DOHH2 (cell line): ENCODE results near the gene CHCHD6.

Source experiments
- H3F3A ChIP-seq: fragments of 200-600 bp; sonication (generic), shearing (Covaris generic); 2 replicates; pipeline ENCODE4 v1.6.0; 2016; ENCODE audit warnings: antibody characterized with exemption, mild to moderate bottlenecking; ENCODE audit not compliant: control insufficient read depth, insufficient read depth
- H3K27ac ChIP-seq: fragments of 200-600 bp; sonication (generic); 2 replicates; pipeline ENCODE4 v1.5.1; 2014; ENCODE audit warnings: low read depth, mild to moderate bottlenecking, low read length, moderate library complexity
- H3K27me3 ChIP-seq: fragments of 200-600 bp; sonication (generic); 2 replicates; pipeline ENCODE4 v1.6.1; 2014; ENCODE audit warnings: mild to moderate bottlenecking, low read length, mixed read lengths; ENCODE audit not compliant: control insufficient read depth
- H3K36me3 ChIP-seq: fragments of 200-600 bp; sonication (generic); 2 replicates; pipeline ENCODE4 v1.6.1; 2014; ENCODE audit warnings: mild to moderate bottlenecking, low read length, moderate library complexity, mixed read lengths; ENCODE audit not compliant: control insufficient read depth
- H3K4me1 ChIP-seq: fragments of 200-600 bp; sonication (generic); 2 replicates; pipeline ENCODE4 v1.6.1; 2014; ENCODE audit warnings: mild to moderate bottlenecking, low read length, mixed read lengths; ENCODE audit not compliant: control insufficient read depth
- H3K4me2 ChIP-seq: fragments of 200-600 bp; sonication (generic); 2 replicates; pipeline ENCODE4 v1.6.0; 2014; ENCODE audit warnings: mild to moderate bottlenecking, low read length, moderate library complexity
- H3K4me3 ChIP-seq: fragments of 200-600 bp; sonication (generic); 2 replicates; pipeline ENCODE4 v1.5.1; 2014; ENCODE audit warnings: mild to moderate bottlenecking, low read length, mixed read lengths
- H3K79me2 ChIP-seq: fragments of 200-600 bp; sonication (generic); 2 replicates; pipeline ENCODE4 v1.6.1; 2014; ENCODE audit warnings: mild to moderate bottlenecking, low read length, mixed read lengths; ENCODE audit not compliant: control insufficient read depth
- H3K9me2 ChIP-seq: fragments of 200-600 bp; sonication (generic); replicated peaks from 2 replicates; pipeline ENCODE4 v1.6.1; 2014; ENCODE audit warnings: mild to moderate bottlenecking, low read length, mixed read lengths; ENCODE audit not compliant: control insufficient read depth
- H3K9me3 ChIP-seq: fragments of 200-600 bp; sonication (generic); 2 replicates; pipeline ENCODE4 v1.6.1; 2014; ENCODE audit warnings: antibody characterized with exemption, low read length, mixed read lengths; ENCODE audit not compliant: control insufficient read depth, insufficient read depth
- H4K20me1 ChIP-seq: fragments of 200-600 bp; sonication (generic); 2 replicates; pipeline ENCODE4 v1.6.0; 2014; ENCODE audit warnings: low read depth, mild to moderate bottlenecking, antibody characterized with exemption, low read length, moderate library complexity; ENCODE audit not compliant: control insufficient read depth, insufficient read depth
- EZH2phosphoT487 ChIP-seq: fragments of 200-600 bp; sonication (generic); IDR thresholded peaks from 2 replicates; pipeline ENCODE4 v1.6.1; 2017; ENCODE audit warnings: borderline replicate concordance, mild to moderate bottlenecking, antibody characterized with exemption, low read length, moderate library complexity, mixed read lengths
- TF ChIP-seq, protein P1 (sequence below): fragments of 200-600 bp; sonication (generic); IDR thresholded peaks from one replicate; pipeline ENCODE4 v1.5.1; 2014; ENCODE audit warnings: antibody characterized with exemption, mild to moderate bottlenecking, low read depth, low read length; ENCODE audit not compliant: poor library complexity, severe bottlenecking

CHCHD6 gene

DNA sequence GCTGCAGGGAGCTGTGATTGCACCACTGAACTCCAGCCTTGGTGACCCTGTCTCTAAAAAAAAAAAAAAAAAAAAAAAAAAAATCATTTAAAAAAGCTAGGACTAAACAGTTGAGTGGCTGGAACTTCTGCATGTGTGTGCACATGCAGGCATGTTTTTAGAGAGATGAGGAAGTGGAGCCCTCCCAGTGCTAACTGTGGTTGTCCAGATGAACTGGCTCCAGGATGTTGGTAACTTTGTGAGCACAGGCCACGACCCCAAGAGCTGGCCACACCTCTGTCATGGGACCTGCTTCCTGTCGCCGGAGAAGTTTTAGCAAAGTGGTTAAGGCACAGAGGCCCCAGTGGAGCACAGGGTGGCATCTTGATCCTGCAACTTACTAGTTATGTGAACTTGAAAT lies 27.0 kb downstream of the CHCHD6 start:
- peaks cover 3% of the 10 kb centered on the region; the same call in 1 of the 2 replicates for H3K4me1 ChIP-seq
- no peaks in the 10 kb centered on the region for H3K9me2 ChIP-seq
- no peaks in the 10 kb centered on the region for H3K36me3 ChIP-seq
- no peak overlapping the region for H3K4me2 ChIP-seq
- H3K27me3 ChIP-seq = no peaks in the 10 kb centered on the region
- no peaks in the 10 kb centered on the region for H4K20me1 ChIP-seq
- H3K4me3 ChIP-seq = no peak overlapping the region
- no peak overlapping the region for H3K27ac ChIP-seq
- H3K79me2 ChIP-seq = no peaks in the 10 kb centered on the region
- H3F3A ChIP-seq = no peaks in the 10 kb centered on the region
- no peaks in the 10 kb centered on the region for H3K9me3 ChIP-seq
- TF ChIP-seq, protein P1, sequence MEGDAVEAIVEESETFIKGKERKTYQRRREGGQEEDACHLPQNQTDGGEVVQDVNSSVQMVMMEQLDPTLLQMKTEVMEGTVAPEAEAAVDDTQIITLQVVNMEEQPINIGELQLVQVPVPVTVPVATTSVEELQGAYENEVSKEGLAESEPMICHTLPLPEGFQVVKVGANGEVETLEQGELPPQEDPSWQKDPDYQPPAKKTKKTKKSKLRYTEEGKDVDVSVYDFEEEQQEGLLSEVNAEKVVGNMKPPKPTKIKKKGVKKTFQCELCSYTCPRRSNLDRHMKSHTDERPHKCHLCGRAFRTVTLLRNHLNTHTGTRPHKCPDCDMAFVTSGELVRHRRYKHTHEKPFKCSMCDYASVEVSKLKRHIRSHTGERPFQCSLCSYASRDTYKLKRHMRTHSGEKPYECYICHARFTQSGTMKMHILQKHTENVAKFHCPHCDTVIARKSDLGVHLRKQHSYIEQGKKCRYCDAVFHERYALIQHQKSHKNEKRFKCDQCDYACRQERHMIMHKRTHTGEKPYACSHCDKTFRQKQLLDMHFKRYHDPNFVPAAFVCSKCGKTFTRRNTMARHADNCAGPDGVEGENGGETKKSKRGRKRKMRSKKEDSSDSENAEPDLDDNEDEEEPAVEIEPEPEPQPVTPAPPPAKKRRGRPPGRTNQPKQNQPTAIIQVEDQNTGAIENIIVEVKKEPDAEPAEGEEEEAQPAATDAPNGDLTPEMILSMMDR = no peak
- no peak for TF ChIP-seq EZH2phosphoT487

DNA sequence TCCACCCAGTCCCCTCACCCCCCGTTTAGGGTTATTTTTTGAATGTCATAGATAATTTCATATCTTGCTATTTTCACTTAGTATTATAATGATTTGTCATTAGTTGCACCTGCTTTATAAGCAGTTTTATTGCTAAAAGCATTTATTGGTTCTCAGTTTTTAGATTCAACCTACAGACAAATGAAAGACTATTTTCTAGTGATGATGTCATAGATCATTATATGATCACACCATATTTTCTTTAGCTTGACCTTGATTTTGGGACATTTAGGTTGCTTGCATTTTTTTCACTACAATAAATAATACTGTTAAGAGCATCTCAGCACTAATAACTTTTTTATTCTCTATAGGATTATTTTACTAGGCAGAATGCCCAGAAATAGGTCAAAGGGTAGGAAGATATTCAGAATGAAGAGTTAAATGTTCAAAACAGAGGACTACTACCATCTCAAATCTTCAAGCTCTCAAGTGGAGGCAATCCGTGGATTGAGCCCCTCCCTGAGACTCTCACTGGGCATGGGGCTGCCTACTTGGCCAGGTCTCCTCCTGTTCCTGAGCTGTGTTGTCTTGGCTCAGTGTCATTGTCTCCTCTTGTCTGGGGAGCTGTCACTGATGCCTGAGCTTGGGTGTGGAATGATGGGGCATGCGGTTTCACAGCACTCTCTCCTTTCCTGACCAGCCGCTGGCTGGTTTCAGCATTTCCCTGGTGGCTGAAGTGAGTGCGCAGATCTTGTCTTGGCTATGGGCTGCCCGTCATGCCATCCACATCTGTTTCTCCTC lies 28.4 kb downstream of the CHCHD6 start:
- H3F3A ChIP-seq = no peaks in the 10 kb centered on the region
- H3K27me3 ChIP-seq = no peaks in the 10 kb centered on the region
- H3K27ac ChIP-seq = no peak overlapping the region
- no peak overlapping the region for H3K4me3 ChIP-seq
- no peaks in the 10 kb centered on the region for H3K36me3 ChIP-seq
- peaks cover 3% of the 10 kb centered on the region; the same call in 1 of the 2 replicates for H3K4me1 ChIP-seq
- H3K4me2 ChIP-seq = no peak overlapping the region
- no peaks in the 10 kb centered on the region for H4K20me1 ChIP-seq
- H3K9me2 ChIP-seq = no peaks in the 10 kb centered on the region
- no peaks in the 10 kb centered on the region for H3K79me2 ChIP-seq
- no peaks in the 10 kb centered on the region for H3K9me3 ChIP-seq
- TF ChIP-seq, protein P1 = no peak
- no peak for TF ChIP-seq EZH2phosphoT487

DNA sequence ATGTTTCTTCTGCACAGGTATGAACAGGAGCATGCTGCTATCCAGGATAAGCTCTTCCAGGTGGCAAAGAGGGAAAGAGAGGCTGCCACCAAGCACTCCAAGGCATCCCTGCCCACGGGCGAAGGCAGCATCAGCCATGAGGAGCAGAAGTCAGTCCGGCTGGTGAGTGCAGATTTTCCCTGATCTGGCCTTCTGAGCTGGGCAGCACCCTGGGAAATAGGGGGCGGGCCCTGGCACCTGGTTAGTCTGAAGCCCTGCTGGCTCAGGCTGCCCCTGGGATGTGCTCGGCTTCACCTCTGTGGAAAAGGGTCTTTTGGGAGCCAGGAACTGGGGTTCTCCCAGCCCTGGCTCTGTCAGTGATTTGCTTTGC lies 29.0 kb downstream of the CHCHD6 start:
- H3K4me3 ChIP-seq = no peak overlapping the region
- no peaks in the 10 kb centered on the region for H3K9me2 ChIP-seq
- H3F3A ChIP-seq = no peaks in the 10 kb centered on the region
- TF ChIP-seq EZH2phosphoT487 = no peak
- TF ChIP-seq, protein P1 = no peak
- H3K9me3 ChIP-seq = no peaks in the 10 kb centered on the region
- no peaks in the 10 kb centered on the region for H3K79me2 ChIP-seq
- H3K4me1 ChIP-seq = peaks cover 3% of the 10 kb centered on the region; the same call in 1 of the 2 replicates
- H3K27me3 ChIP-seq = no peaks in the 10 kb centered on the region
- H3K4me2 ChIP-seq = no peak overlapping the region
- no peaks in the 10 kb centered on the region for H4K20me1 ChIP-seq
- no peak overlapping the region for H3K27ac ChIP-seq
- no peaks in the 10 kb centered on the region for H3K36me3 ChIP-seq
